ENCODE measurements around the gene DIP2B.

- TF ChIP-seq GATA2 (IDR thresholded peaks at IDR 0.05; ENCODE audit: low read depth, low read length) (no peak), GATA3 (IDR thresholded peaks at IDR 0.05; ENCODE audit: low read depth, low read length) (no peak)
These were observed 85.1 kb downstream of the DIP2B start for GRCh38 chr12:50589650-50590435.

Measured in SH-SY5Y (cell line).